Hepatocyte (in vitro differentiated cells): ENCODE results near the gene STK11.

Experiments used
- EZH2 ChIP-seq: fragments of 200-600 bp; sonication (generic); IDR thresholded peaks from 2 replicates; pipeline ENCODE4 v1.6.1; 2016; ENCODE audit warnings: antibody characterized with exemption, mild to moderate bottlenecking, borderline replicate concordance
- EZH2phosphoT487 ChIP-seq: fragments of 200-600 bp; sonication (generic); IDR thresholded peaks from one replicate; pipeline ENCODE4 v1.6.1; 2018; ENCODE audit warnings: antibody characterized with exemption, mild to moderate bottlenecking, low read depth, moderate library complexity; ENCODE audit not compliant: unreplicated experiment, severe bottlenecking
- TF ChIP-seq, protein P1 (sequence below): fragments of 200-600 bp; sonication (generic); IDR thresholded peaks from 2 replicates; pipeline ENCODE4 v1.5.1; 2016; ENCODE audit warnings: antibody characterized with exemption, mild to moderate bottlenecking; ENCODE audit not compliant: poor library complexity

GRCh38 chr19:1249990-1250436 lies 44.4 kb downstream of the STK11 start:
- TF ChIP-seq, protein P1, sequence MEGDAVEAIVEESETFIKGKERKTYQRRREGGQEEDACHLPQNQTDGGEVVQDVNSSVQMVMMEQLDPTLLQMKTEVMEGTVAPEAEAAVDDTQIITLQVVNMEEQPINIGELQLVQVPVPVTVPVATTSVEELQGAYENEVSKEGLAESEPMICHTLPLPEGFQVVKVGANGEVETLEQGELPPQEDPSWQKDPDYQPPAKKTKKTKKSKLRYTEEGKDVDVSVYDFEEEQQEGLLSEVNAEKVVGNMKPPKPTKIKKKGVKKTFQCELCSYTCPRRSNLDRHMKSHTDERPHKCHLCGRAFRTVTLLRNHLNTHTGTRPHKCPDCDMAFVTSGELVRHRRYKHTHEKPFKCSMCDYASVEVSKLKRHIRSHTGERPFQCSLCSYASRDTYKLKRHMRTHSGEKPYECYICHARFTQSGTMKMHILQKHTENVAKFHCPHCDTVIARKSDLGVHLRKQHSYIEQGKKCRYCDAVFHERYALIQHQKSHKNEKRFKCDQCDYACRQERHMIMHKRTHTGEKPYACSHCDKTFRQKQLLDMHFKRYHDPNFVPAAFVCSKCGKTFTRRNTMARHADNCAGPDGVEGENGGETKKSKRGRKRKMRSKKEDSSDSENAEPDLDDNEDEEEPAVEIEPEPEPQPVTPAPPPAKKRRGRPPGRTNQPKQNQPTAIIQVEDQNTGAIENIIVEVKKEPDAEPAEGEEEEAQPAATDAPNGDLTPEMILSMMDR: no peak
- TF ChIP-seq EZH2: no peak
- TF ChIP-seq EZH2phosphoT487: no peak
